ENCODE measurements around the gene ZNF322.

- no peak for TF ChIP-seq CTCF (IDR thresholded peaks at IDR 0.05)
- no peak for TF ChIP-seq POLR2A (IDR thresholded peaks at IDR 0.05)
- TF ChIP-seq EP300 (IDR thresholded peaks at IDR 0.05) = no peak
- TF ChIP-seq POLR2AphosphoS5 (IDR thresholded peaks at IDR 0.05) = no peak
Observed at GRCh38 chr6:26646074-26646473, 13.5 kb downstream of the ZNF322 start.
